Neural progenitor cell (in vitro differentiated cells): Measurements from ENCODE around the gene DPH5. TPM values are rescaled to one million over a fixed set of nuclear protein-coding genes. Genes with fewer than 3 reads are reported as not detected.

Experiments
- DNase-seq: peaks from one replicate; pipeline ENCODE4 v3.0.0-alpha.2; 2016; ENCODE audit warnings: low spot score
- H2AFZ ChIP-seq: fragments of 200-600 bp; sonication (generic); replicated peaks from 2 replicates; pipeline ENCODE4 v1.6.1; 2016; ENCODE audit warnings: antibody characterized with exemption
- H3F3A ChIP-seq: fragments of 200-600 bp; sonication (generic); 2 replicates; pipeline ENCODE4 v1.6.1; 2016; ENCODE audit warnings: antibody characterized with exemption, low read depth
- H3K27ac ChIP-seq: fragments of 200-600 bp; sonication (generic); 2 replicates; pipeline ENCODE4 v1.5.1; 2016; ENCODE audit warnings: mild to moderate bottlenecking
- H3K27me3 ChIP-seq: fragments of 200-600 bp; sonication (generic); 2 replicates; pipeline ENCODE4 v1.6.1; 2016; ENCODE audit warnings: mild to moderate bottlenecking, moderate library complexity
- H3K36me3 ChIP-seq: fragments of 200-600 bp; sonication (generic); 2 replicates; pipeline ENCODE4 v1.5.1; 2016
- H3K4me1 ChIP-seq: fragments of 200-600 bp; sonication (generic); 2 replicates; pipeline ENCODE4 v1.6.1; 2016; ENCODE audit warnings: mixed run types
- H3K4me2 ChIP-seq: fragments of 200-600 bp; sonication (generic); 2 replicates; pipeline ENCODE4 v1.6.1; 2016
- H3K4me3 ChIP-seq: fragments of 200-600 bp; sonication (generic); 2 replicates; pipeline ENCODE4 v1.5.1; 2016
- H3K79me2 ChIP-seq: fragments of 200-600 bp; sonication (generic); 2 replicates; pipeline ENCODE4 v1.6.1; 2016; ENCODE audit warnings: low read depth
- H3K9ac ChIP-seq: fragments of 200-600 bp; sonication (generic); 2 replicates; pipeline ENCODE4 v1.6.1; 2016
- H3K9me3 ChIP-seq: fragments of 200-600 bp; sonication (generic); 2 replicates; pipeline ENCODE4 v1.5.1; 2016; ENCODE audit warnings: low read depth
- H4K20me1 ChIP-seq: fragments of 200-600 bp; sonication (generic); 2 replicates; pipeline ENCODE4 v1.6.1; 2016; ENCODE audit warnings: low read depth
- H3K27ac Mint-ChIP-seq: 3 replicates; pipeline ENCODE4 v1.8.0; 2021; ENCODE audit warnings: mixed read lengths
- H3K27me3 Mint-ChIP-seq: 2 replicates; pipeline ENCODE4 v1.8.0; 2022; ENCODE audit warnings: low read depth, mild to moderate bottlenecking, inconsistent platforms, moderate library complexity, mixed read lengths; ENCODE audit not compliant: insufficient read depth
- H3K36me3 Mint-ChIP-seq: 3 replicates; pipeline ENCODE4 v1.8.0; 2021; ENCODE audit warnings: mixed read lengths
- H3K4me1 Mint-ChIP-seq: 3 replicates; pipeline ENCODE4 v1.8.0; 2021; ENCODE audit warnings: mixed read lengths
- H3K4me3 Mint-ChIP-seq: 3 replicates; pipeline ENCODE4 v1.8.0; 2021; ENCODE audit warnings: mild to moderate bottlenecking, moderate library complexity, mixed read lengths
- H3K9me3 Mint-ChIP-seq: 3 replicates; pipeline ENCODE4 v1.8.0; 2020; ENCODE audit warnings: mixed read lengths
- EZH2 ChIP-seq: fragments of 200-600 bp; sonication (generic); IDR thresholded peaks from 2 replicates; pipeline ENCODE4 v1.6.1; 2017; ENCODE audit warnings: antibody characterized with exemption, mild to moderate bottlenecking, moderate library complexity
- EZH2phosphoT487 ChIP-seq: fragments of 200-600 bp; sonication (generic); IDR thresholded peaks from 2 replicates; pipeline ENCODE4 v1.6.1; 2017; ENCODE audit warnings: antibody characterized with exemption
- total RNA-seq: library from RNA; depleted of rRNA; stranded (reverse); fragments of >200 nt; gene quantifications from 2 replicates; pipeline ENCODE4 v1.2.3, GENCODE V29; 2015; ENCODE audit warnings: low replicate concordance
- TF ChIP-seq, protein P1 (sequence below): fragments of 200-600 bp; sonication (generic); IDR thresholded peaks from 2 replicates; pipeline ENCODE4 v1.5.1; 2017; ENCODE audit warnings: antibody characterized with exemption, mild to moderate bottlenecking

Gene DPH5
- total RNA-seq, 1 donor from 2014 or later: 99.4 TPM

DNA sequence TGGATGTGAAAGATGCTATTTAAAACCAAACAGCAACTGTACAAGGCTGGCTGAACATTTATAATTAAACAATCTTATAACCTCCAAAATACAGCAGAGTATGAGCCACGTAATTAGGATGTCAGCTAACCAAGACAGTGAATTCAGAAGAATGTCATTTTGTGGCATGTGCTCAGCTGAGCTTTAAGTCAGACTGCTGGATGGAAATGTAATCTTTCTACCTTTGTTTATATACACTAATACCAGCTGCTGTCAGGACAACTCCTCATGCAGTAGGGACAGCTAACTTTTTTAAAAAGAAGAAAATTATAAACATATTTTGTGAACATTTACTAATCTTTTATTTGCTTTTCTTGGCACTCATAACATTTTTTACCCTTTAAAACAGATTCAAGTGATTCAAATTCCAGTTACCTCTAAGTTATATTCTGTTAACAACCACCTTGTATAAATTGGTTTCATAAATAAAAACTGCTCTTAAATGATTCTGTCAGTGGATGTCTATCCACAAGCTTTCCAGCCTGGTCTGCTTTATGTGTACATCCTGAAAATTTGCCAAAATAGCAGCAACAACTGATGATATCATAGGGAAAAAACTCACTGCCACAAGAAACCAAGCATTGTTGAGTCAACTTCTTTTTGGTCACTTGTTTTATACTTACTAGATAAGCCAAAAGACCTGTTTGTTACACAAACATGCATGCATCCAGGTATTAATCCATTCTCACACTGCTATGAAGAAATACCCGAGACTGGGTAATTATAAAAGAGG lies 36.1 kb downstream of the DPH5 start:
- no peaks in the 10 kb centered on the region for H3K36me3 ChIP-seq
- H3F3A ChIP-seq: no peaks in the 10 kb centered on the region
- H3K27me3 ChIP-seq: no peaks in the 10 kb centered on the region
- no peaks in the 10 kb centered on the region for H3K9me3 ChIP-seq
- no peak overlapping the region for H3K27ac ChIP-seq
- H2AFZ ChIP-seq: no peak overlapping the region
- H3K27ac Mint-ChIP-seq: no peak overlapping the region
- H3K9ac ChIP-seq: no peak overlapping the region
- no peak for DNase-seq
- TF ChIP-seq EZH2phosphoT487: no peak
- TF ChIP-seq EZH2: no peak
- TF ChIP-seq, protein P1, sequence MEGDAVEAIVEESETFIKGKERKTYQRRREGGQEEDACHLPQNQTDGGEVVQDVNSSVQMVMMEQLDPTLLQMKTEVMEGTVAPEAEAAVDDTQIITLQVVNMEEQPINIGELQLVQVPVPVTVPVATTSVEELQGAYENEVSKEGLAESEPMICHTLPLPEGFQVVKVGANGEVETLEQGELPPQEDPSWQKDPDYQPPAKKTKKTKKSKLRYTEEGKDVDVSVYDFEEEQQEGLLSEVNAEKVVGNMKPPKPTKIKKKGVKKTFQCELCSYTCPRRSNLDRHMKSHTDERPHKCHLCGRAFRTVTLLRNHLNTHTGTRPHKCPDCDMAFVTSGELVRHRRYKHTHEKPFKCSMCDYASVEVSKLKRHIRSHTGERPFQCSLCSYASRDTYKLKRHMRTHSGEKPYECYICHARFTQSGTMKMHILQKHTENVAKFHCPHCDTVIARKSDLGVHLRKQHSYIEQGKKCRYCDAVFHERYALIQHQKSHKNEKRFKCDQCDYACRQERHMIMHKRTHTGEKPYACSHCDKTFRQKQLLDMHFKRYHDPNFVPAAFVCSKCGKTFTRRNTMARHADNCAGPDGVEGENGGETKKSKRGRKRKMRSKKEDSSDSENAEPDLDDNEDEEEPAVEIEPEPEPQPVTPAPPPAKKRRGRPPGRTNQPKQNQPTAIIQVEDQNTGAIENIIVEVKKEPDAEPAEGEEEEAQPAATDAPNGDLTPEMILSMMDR: no peak
- no peak overlapping the region for H3K4me2 ChIP-seq
- no peaks in the 10 kb centered on the region for H3K4me1 ChIP-seq
- no peaks in the 10 kb centered on the region for H3K9me3 Mint-ChIP-seq
- no peak overlapping the region for H3K4me3 Mint-ChIP-seq
- H3K79me2 ChIP-seq: no peaks in the 10 kb centered on the region
- H4K20me1 ChIP-seq: no peaks in the 10 kb centered on the region
- no peak overlapping the region for H3K4me3 ChIP-seq
- H3K36me3 Mint-ChIP-seq: peaks cover 21% of the 10 kb centered on the region
- H3K27me3 Mint-ChIP-seq: no peaks in the 10 kb centered on the region
- no peaks in the 10 kb centered on the region for H3K4me1 Mint-ChIP-seq

DNA sequence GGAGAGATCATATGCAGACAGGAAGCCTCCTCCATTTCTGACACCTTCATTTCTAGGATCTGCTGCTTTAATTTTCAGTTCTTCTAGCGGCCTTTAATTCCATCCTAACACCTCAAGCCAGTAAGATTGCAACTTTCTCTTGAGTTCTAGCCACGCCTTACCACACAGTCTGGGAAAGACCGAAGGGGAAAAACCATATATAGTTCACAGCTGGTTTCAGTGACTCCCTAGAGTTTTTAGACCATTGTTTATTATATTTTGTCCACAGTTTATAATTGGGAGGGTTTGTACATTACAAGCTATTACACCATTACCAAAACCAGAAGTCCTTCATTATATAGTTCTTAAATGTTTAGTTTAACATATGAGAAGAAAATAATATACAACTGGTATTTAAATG lies 37.5 kb downstream of the DPH5 start:
- Histone ChIP-seq H3K36me3 (no peaks in the 10 kb centered on the region), H3K4me3 (no peak overlapping the region), H3K4me1 (no peaks in the 10 kb centered on the region), H3K27ac (peak overlapping the region; percentile 33), H3K79me2 (no peaks in the 10 kb centered on the region), H3K27me3 (no peaks in the 10 kb centered on the region), H3F3A (no peaks in the 10 kb centered on the region), H3K9ac (no peak overlapping the region), H3K4me2 (no peak overlapping the region), H2AFZ (no peak overlapping the region), H4K20me1 (no peaks in the 10 kb centered on the region), H3K9me3 (no peaks in the 10 kb centered on the region)
- no peak for DNase-seq
- Mint-ChIP-seq H3K27ac (no peak overlapping the region), H3K4me1 (no peaks in the 10 kb centered on the region), H3K27me3 (no peaks in the 10 kb centered on the region), H3K9me3 (no peaks in the 10 kb centered on the region), H3K4me3 (no peak overlapping the region), H3K36me3 (peaks cover 26% of the 10 kb centered on the region)
- TF ChIP-seq, protein P1: no peak
- TF ChIP-seq EZH2 (no peak), EZH2phosphoT487 (no peak)

DNA sequence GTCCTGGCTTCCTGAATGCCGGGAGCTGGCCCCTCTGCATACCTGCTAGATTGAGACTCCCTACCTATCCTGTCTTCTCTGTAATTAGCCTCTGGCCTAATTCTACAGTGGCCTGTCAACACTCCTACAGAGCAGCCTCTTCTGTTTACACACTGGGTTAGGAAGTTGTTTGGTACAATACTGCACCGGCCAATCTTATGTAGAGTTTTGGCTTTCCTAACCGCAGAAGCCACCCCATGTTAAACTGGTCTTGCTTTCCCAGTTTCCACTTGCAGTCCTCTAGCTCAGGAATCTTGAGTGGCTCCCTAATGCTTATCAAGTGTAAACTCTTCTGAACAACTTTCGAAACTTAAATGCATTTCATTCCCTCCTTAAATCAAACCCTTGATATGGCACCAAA lies 42.8 kb downstream of the DPH5 start:
- Histone ChIP-seq H3K4me1 (no peaks in the 10 kb centered on the region), H3K4me2 (no peak overlapping the region), H3F3A (no peaks in the 10 kb centered on the region), H3K79me2 (no peaks in the 10 kb centered on the region), H3K27me3 (no peaks in the 10 kb centered on the region), H3K9me3 (no peaks in the 10 kb centered on the region), H2AFZ (no peak overlapping the region), H4K20me1 (no peaks in the 10 kb centered on the region), H3K36me3 (no peaks in the 10 kb centered on the region), H3K4me3 (no peak overlapping the region), H3K9ac (no peak overlapping the region), H3K27ac (no peak overlapping the region)
- Mint-ChIP-seq H3K4me1 (peaks cover 4% of the 10 kb centered on the region), H3K4me3 (no peak overlapping the region), H3K27me3 (no peaks in the 10 kb centered on the region), H3K27ac (no peak overlapping the region), H3K9me3 (no peaks in the 10 kb centered on the region), H3K36me3 (peaks cover 19% of the 10 kb centered on the region)
- TF ChIP-seq, protein P1: no peak
- TF ChIP-seq EZH2 (no peak), EZH2phosphoT487 (no peak)
- DNase-seq: no peak
